Mucosa of rectum (tissue), 2 donors: ENCODE results near the gene GALNS.
A peak's percentile ranks its signal among the peaks of the same experiment; 100 is the strongest.

Source experiments
- H3K27ac ChIP-seq, 2 donors: one replicate each; pipeline ENCODE4 v1.7.0; 2013; ENCODE audit warnings: inconsistent platforms in 2 of 2, low read depth in 2 of 2, low read length in 2 of 2
- H3K27me3 ChIP-seq, 2 donors: one replicate each; pipeline ENCODE4 v1.7.0; 2013; ENCODE audit warnings: low read length in 2 of 2; ENCODE audit not compliant: control insufficient read depth in 2 of 2, insufficient read depth in 2 of 2
- H3K36me3 ChIP-seq, 2 donors: one replicate each; pipeline ENCODE4 v1.7.0; 2013; ENCODE audit warnings: low read length in 2 of 2; ENCODE audit not compliant: control insufficient read depth in 2 of 2, insufficient read depth in 2 of 2
- H3K4me1 ChIP-seq, 2 donors: one replicate each; pipeline ENCODE4 v1.7.0; 2013; ENCODE audit warnings: low read length in 2 of 2, mild to moderate bottlenecking in 1 of 2; ENCODE audit not compliant: control insufficient read depth in 2 of 2, insufficient read depth in 2 of 2
- H3K4me3 ChIP-seq, 2 donors: one replicate each; pipeline ENCODE4 v1.7.0; 2013; ENCODE audit warnings: low read length in 2 of 2
- H3K9ac ChIP-seq, 2 donors: one replicate each; pipeline ENCODE4 v1.7.0; 2013; ENCODE audit warnings: low read length in 2 of 2, low read depth in 1 of 2, mild to moderate bottlenecking in 1 of 2
- H3K9me3 ChIP-seq, 2 donors: one replicate each; pipeline ENCODE4 v1.7.0; 2013; ENCODE audit warnings: low read length in 2 of 2; ENCODE audit not compliant: control insufficient read depth in 2 of 2
- donor health status: healthy.
- donor health status: Normal muscosa, but diverticular disease.

The GALNS gene

DNA sequence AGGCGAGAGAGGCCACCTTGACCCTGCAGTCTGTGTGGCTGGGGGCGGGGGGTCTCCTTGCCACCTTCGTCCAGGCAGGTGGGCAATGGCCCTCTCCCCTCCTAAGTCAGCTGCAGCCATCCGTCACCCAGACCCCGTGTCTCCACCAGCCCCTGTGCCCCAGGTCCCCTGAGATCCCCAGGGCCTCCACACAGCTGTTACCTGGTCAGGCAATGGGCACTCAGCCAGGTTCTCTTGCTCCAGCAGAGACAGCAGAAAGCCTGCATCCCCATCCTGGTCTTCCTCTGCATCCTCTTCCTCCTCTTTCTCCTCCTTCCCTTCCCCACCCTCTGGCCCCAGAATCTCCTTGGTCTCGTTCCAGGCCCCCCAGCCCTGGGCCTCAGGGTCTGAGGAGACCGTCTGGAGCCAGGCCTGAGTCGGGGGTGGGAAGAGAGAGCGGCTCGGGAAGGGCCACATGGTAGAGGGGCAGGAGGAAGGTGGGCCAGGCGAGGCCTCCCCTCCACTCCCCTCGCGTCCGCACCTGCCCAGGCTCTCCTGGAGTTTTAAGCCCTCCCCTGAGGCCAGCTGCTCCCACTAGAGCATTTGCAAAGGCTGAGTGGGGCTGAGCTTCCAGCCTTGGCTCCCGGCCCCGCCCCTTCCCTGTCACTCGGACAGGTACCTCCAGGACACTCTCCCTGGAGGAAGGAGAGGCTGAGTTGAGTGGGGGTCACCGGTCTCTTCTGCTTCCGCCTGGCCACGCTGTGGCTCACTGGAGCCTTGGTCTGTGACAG is 9.6 kb upstream of the GALNS start, which contains the start of gene PABPN1L:
Gene PABPN1L (minus strand): TSS at position 510 of the 770 bp plus-strand sequence. CDS start 54 bp downstream, at position 456.
- H3K36me3 ChIP-seq, result peaks cover 4 to 13% of the 10 kb centered on the region in 2 donors
- peaks cover 3 to 18% of the 10 kb centered on the region in 2 donors for H3K27me3 ChIP-seq
- no peak within 1 kb of the TSS for H3K4me3 ChIP-seq
- no peaks in the 10 kb centered on the region for H3K9me3 ChIP-seq
- peaks cover 0 to 2% of the 10 kb centered on the region in 2 donors for H3K4me1 ChIP-seq
- no peak within 1 kb of the TSS for H3K27ac ChIP-seq
- H3K9ac ChIP-seq, result no peak within 1 kb of the TSS

DNA sequence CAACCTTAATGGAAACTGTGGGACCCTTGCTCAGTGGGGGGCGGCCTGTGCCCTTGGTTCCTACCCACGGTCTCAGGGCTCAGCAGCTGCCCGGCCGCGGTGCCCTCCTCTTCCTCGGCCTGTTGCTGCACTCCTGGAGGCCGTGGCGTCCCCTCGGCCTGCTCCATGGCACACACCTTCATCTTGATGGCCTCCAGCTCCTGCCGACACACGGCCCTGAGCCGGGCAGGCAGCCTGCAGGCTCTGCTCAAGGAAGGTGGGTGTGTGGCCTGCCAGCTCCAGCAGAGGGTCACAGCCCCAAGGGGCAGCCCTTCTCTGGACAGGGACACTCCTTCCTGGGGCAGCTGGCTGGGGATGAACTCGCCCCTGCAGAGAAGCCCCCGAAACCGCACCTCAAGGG is 9.0 kb upstream of the GALNS start:
- Histone ChIP-seq H3K4me1 (no peaks in the 10 kb centered on the region), H3K4me3 (no peak overlapping the region), H3K36me3 (peaks cover 6 to 16% of the 10 kb centered on the region in 2 donors), H3K9ac (no peak overlapping the region), H3K27me3 (peaks cover under 1 to 13% of the 10 kb centered on the region in 2 donors), H3K9me3 (no peaks in the 10 kb centered on the region), H3K27ac (no peak overlapping the region)

- H3K9me3 ChIP-seq, result no peaks in the 10 kb centered on the region
- no peaks in the 10 kb centered on the region for H3K4me1 ChIP-seq
- H3K36me3 ChIP-seq, result peaks cover 10 to 19% of the 10 kb centered on the region in 2 donors
- no peak overlapping the region for H3K9ac ChIP-seq
- H3K27ac ChIP-seq, result no peak overlapping the region
- H3K4me3 ChIP-seq, result no peak overlapping the region
- H3K27me3 ChIP-seq, result peaks cover 0 to 13% of the 10 kb centered on the region in 2 donors
These were observed 8.6 kb upstream of the GALNS start for GRCh38 chr16:88865310-88865709.

DNA sequence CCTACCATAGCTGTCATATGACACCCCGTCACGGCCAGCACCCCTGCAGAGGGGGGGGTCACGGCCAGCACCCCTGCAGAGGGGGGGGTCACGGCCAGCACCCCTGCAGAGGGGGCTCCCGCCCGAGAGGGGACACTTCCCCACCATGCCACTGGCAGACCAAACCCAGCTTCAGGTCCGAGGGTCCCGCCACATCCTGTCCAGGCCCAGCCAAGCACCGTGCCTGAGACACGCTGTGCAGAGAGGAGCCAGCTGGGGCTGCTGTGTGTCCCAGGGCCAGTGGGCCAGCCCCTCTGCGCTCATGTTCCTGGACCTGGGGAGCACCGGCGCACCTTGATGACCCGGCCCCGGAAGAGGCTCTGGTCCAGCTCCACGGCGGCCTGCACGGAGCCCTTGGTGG is 7.8 kb upstream of the GALNS start:
- Histone ChIP-seq H3K4me1 (no peaks in the 10 kb centered on the region), H3K36me3 (peaks cover 18 to 27% of the 10 kb centered on the region in 2 donors), H3K27me3 (peaks cover 0 to 9% of the 10 kb centered on the region in 2 donors), H3K27ac (no peak overlapping the region), H3K9me3 (no peaks in the 10 kb centered on the region), H3K9ac (no peak overlapping the region), H3K4me3 (no peak overlapping the region)

DNA sequence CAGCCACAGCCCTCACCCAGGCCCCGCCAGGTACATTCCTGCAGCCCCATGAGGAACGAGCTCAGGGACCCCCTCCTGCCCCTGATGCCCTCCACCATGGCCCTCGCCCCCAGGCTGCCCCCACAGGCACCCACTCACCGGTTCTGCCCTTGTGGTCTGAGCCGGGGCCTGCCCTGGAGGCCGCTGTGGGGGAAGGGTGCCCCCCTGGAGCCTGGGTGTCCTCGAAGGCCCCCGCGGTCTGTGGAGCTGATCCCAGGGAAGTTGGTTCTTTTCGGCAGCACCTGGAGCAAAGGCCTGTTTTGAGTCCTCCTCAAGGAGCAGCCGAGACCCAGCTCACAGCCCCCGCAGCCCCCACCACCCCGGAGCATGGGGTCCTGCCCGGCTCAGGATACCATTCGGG is 7.4 kb upstream of the GALNS start:
- no peaks in the 10 kb centered on the region for H3K9me3 ChIP-seq
- H3K9ac ChIP-seq, result no peak overlapping the region
- H3K36me3 ChIP-seq, result peaks cover 21 to 31% of the 10 kb centered on the region in 2 donors
- no peaks in the 10 kb centered on the region for H3K4me1 ChIP-seq
- H3K4me3 ChIP-seq, result no peak overlapping the region
- H3K27ac ChIP-seq, result no peak overlapping the region
- H3K27me3 ChIP-seq, result peaks cover 0 to 5% of the 10 kb centered on the region in 2 donors

DNA sequence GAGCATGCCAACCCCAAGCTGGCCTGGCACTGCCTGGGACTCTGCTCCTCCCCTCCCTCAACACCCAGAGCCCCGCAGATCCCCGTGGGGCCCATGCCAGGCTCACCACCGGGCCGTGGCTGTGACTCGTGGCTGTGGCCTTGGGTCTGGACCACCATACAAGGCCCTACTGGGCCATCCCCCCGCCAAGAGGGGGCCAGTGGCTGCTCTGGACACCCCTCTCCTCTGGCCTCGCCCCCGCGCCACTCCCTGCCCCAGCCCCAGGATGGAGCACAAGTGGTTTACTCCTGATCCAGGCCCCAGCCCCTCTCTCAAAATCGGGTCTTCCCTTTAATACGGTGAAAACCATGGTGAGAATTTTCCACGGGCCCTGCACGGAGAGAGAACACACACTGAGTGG is 6.7 kb upstream of the GALNS start:
- H3K27me3 ChIP-seq, result no peaks in the 10 kb centered on the region
- peaks cover 21 to 37% of the 10 kb centered on the region in 2 donors for H3K36me3 ChIP-seq
- peaks cover 0 to under 1% of the 10 kb centered on the region in 2 donors for H3K4me1 ChIP-seq
- no peak overlapping the region for H3K4me3 ChIP-seq
- no peaks in the 10 kb centered on the region for H3K9me3 ChIP-seq
- H3K27ac ChIP-seq, result no peak overlapping the region
- no peak overlapping the region for H3K9ac ChIP-seq

DNA sequence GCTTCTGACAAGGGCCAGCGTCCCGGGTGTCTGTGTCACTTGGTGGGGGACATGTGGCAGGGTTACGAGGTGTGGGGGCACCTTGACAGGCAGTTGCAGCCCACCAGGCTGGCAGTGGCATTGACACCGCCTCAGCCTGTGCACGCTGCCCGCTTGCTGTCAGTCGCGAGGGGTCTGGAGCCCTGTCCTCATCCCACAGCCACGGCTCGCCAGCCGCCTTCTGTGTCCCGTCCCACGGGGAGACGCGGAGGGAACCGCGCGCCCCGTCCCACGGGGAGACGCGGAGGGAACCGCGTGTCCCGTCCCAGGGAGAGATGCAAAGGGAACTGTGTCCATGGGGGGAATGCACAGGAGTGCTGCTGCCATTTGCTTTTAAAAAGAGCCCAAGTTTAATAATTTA is 6.2 kb upstream of the GALNS start:
- Histone ChIP-seq H3K9ac (no peak overlapping the region), H3K9me3 (no peaks in the 10 kb centered on the region), H3K36me3 (peaks cover 21 to 37% of the 10 kb centered on the region in 2 donors), H3K4me3 (no peak overlapping the region), H3K27me3 (no peaks in the 10 kb centered on the region), H3K4me1 (peaks cover 4 to 5% of the 10 kb centered on the region in 2 donors), H3K27ac (no peak overlapping the region)

DNA sequence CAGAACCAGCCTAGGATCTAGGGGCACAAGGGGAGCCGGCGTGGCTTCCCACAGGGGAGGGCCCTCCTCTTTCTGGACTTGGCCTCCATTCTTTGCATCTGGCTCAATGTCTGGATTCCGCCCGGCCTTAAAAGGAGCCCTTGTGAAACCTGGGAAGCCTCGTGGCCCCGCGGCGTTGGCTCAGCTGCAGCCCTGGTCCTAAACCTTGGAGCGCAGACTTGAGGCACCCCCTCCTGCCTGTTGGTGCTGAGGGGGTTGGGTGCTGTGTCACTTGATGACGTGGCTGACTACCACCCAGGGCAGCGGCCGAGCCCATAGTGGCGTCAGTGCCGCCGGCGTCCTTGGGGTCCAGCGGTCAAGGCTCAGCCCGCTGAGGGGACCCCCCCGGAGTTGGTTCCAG is 4.6 kb upstream of the GALNS start:
- Histone ChIP-seq H3K9ac (no peak overlapping the region), H3K4me3 (no peak overlapping the region), H3K27me3 (no peaks in the 10 kb centered on the region), H3K36me3 (peaks cover 21 to 37% of the 10 kb centered on the region in 2 donors), H3K4me1 (peaks cover 6 to 11% of the 10 kb centered on the region in 2 donors), H3K27ac (no peak overlapping the region), H3K9me3 (no peaks in the 10 kb centered on the region)

DNA sequence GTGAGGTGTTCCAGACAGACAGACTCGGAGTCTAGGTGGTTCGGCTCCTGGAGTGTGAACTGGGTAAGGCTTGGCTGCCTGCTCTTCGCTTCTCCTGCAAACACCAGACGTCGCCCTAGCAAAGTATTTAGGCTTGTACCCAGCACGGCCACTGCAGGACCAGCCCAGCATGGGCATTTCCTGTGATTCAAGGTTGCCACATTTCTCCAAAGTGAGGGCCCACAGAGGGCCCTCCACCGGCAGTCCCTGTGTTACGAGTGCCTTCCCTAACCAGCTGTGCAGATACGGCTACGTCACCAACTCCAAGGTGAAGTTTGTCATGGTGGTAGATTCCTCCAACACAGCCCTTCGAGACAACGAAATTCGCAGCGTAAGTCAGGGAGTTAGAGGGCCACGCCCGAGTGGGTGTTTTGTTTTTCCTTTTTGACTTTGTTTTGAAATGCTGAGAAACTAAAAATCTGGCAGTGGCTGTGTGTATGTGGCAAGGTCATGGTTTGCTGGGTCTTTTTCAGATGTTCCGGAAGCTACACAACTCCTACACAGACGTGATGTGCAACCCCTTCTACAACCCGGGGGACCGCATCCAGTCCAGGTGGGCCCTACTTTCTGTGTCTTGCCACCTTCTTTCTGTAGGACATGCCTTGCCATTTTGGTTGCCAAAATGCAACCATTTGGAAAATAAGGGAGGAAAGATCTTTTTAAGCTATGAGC is 2.8 kb upstream of the GALNS start:
- H3K36me3 ChIP-seq, result peaks cover 21 to 37% of the 10 kb centered on the region in 2 donors

GRCh38 chr16:88857728-88858339 is 1.1 kb upstream of the GALNS start:
- Histone ChIP-seq H3K4me1 (peaks cover 16% of the 10 kb centered on the region in 2 donors), H3K27ac (peak overlapping the region in 1 of 2 donors; percentile 52), H3K9me3 (no peaks in the 10 kb centered on the region), H3K9ac (peak overlapping the region; percentile 74 to 85), H3K27me3 (no peaks in the 10 kb centered on the region), H3K4me3 (peak overlapping the region; percentile 93 to 94), H3K36me3 (peaks cover 21 to 37% of the 10 kb centered on the region in 2 donors)

More for the DNA sequence above, 2.8 kb upstream of the GALNS start:
- no peaks in the 10 kb centered on the region for H3K27me3 ChIP-seq
- H3K9ac ChIP-seq, result no peak overlapping the region
- no peak overlapping the region for H3K4me3 ChIP-seq
- no peak overlapping the region for H3K27ac ChIP-seq
- peaks cover 13 to 16% of the 10 kb centered on the region in 2 donors for H3K4me1 ChIP-seq
- no peaks in the 10 kb centered on the region for H3K9me3 ChIP-seq
